ENCODE results near the gene RNF113A. TPM values are rescaled to one million over a fixed set of nuclear protein-coding genes. Genes with fewer than 3 reads are reported as not detected.
"Not testable (repeated sequence)": the region's sequence is repeated elsewhere in the genome, so short reads cannot be mapped to it uniquely, and the experiment has no call there.

RNF113A gene
- total RNA-seq, 1 donor from 2014 or later, result 11.3 TPM

DNA sequence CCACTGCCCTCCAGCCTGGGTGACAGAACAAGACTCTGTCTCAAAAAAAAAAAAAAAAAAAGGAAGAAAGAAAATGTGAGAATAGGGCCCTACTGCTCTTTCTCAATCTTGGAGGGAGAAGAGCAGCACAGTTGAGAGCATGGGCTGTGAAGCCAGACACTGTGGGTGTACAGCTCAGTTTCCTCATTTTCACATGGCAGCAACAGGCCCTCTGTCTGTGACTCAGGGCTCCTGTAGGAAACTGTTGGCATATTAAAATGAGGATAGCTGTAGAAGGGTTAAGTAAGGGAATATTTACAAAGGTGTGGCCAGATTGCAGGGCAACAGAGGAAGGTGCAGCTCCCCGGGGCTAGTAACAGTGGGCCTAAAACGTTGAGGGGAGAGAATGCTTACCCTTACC lies 27.6 kb upstream of the RNF113A start:
- Mint-ChIP-seq H3K27me3 (no peaks in the 10 kb centered on the region), H3K27ac (no peak overlapping the region), H3K4me3 (ENCODE audit: low read depth) (no peak overlapping the region), H3K36me3 (ENCODE audit: insufficient read depth) (no peaks in the 10 kb centered on the region), H3K4me1 (ENCODE audit: low read depth) (peaks cover 2% of the 10 kb centered on the region), H3K9me3 (ENCODE audit: low read depth) (peaks cover 9% of the 10 kb centered on the region)
- no peak for DNase-seq (ENCODE audit: low spot score, unreplicated experiment)
- TF ChIP-seq, protein P1, sequence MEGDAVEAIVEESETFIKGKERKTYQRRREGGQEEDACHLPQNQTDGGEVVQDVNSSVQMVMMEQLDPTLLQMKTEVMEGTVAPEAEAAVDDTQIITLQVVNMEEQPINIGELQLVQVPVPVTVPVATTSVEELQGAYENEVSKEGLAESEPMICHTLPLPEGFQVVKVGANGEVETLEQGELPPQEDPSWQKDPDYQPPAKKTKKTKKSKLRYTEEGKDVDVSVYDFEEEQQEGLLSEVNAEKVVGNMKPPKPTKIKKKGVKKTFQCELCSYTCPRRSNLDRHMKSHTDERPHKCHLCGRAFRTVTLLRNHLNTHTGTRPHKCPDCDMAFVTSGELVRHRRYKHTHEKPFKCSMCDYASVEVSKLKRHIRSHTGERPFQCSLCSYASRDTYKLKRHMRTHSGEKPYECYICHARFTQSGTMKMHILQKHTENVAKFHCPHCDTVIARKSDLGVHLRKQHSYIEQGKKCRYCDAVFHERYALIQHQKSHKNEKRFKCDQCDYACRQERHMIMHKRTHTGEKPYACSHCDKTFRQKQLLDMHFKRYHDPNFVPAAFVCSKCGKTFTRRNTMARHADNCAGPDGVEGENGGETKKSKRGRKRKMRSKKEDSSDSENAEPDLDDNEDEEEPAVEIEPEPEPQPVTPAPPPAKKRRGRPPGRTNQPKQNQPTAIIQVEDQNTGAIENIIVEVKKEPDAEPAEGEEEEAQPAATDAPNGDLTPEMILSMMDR (IDR thresholded peaks at IDR 0.05; ENCODE audit: unreplicated experiment), result no peak

DNA sequence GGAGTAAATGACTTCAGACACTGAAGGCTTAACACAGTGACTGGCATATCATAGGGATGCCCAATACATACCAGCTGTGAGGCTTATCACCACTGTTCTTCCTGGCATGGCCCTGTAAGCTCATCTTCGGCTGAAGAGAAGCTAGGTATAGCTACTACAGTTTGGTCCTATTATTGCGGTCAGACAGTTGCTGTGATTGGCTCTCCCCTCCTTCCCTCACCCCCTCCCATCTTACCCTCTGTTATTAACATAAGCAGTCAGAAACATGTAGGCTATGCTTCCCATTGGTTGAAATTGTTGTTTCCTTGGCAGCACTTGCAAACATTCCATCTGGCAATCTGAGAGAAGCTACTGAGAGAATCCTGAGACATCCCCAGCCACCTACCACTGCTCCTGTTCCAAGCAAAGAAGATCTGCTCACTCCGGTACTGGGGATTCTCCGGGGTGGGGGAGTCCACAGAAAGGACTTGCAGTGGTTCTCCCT lies 24.4 kb upstream of the RNF113A start, which contains the start of gene AKAP14:
Gene AKAP14 (plus strand): TSS at position 51 of the 484 bp plus-strand sequence. CDS start 7,331 bp downstream, outside the sequence.
- Mint-ChIP-seq H3K9me3 (ENCODE audit: low read depth) (peaks cover 5% of the 10 kb centered on the region), H3K4me3 (ENCODE audit: low read depth) (no peak within 1 kb of the TSS), H3K4me1 (ENCODE audit: low read depth) (peaks cover 3% of the 10 kb centered on the region), H3K27ac (no peak within 1 kb of the TSS), H3K36me3 (ENCODE audit: insufficient read depth) (no peaks in the 10 kb centered on the region), H3K27me3 (no peaks in the 10 kb centered on the region)
- TF ChIP-seq, protein P1 (IDR thresholded peaks at IDR 0.05; ENCODE audit: unreplicated experiment), result no peak
- DNase-seq (ENCODE audit: low spot score, unreplicated experiment), result no peak

DNA sequence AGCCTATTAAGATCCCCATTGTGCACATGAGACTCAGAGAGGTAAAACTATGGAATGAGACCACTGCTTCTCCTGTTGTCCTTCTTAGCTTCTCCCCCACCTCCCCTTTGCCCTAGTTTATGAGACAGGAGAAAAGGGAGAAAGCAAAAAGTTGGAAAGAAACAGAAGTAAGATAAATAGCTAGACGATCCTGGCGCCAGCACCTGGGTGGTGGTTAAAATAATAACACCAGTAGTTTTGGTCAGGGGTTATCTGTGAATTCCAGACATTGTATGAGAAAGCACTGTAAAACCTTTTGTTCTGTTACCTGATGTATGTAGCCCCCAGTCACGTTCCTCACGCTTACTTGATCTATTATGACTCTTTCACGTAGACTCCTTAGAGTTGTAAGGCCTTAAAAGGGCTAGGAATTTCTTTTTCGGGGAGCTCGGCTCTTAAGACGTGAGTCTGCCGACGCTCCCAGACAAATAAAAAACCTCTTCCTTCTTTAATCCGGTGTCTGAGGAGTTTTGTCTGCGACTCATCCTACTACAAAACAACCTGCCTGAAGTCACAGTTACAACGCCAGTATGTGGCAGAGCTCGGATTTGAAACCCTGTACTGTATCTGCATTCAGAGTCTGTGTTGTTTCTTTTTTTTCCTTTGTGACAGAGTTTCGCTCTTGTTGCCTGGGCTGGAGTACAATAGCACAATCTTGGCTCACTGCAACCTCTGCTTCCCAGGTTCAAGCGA lies 20.6 kb upstream of the RNF113A start:
- H3K27me3 Mint-ChIP-seq; H3K4me1 Mint-ChIP-seq (ENCODE audit: low read depth); H3K36me3 Mint-ChIP-seq (ENCODE audit: insufficient read depth); DNase-seq (ENCODE audit: low spot score, unreplicated experiment); H3K4me3 Mint-ChIP-seq (ENCODE audit: low read depth); H3K9me3 Mint-ChIP-seq (ENCODE audit: low read depth): not testable (repeated sequence)
- H3K27ac Mint-ChIP-seq, result peak overlapping the region; percentile 56

DNA sequence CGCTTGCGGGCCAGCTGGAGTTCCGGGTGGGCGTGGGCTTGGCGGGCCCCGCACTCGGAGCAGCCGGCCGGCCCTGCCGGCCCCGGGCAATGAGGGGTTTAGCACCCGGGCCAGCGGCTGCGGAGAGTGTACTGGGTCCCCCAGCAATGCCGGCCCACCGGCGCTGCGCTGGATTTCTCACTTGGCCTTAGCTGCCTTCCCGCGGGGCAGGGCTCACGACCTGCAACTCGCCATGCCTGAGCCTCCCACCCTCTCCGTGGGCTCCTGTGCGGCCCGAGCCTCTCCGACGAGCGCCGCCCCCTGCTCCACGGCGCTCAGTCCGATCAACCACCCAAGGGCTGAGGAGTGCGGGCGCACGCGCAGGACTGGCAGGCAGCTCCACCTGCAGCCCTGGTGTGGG lies 19.1 kb upstream of the RNF113A start:
- not testable (repeated sequence) for H3K4me1 Mint-ChIP-seq (ENCODE audit: low read depth); H3K27me3 Mint-ChIP-seq; H3K36me3 Mint-ChIP-seq (ENCODE audit: insufficient read depth); H3K27ac Mint-ChIP-seq; H3K4me3 Mint-ChIP-seq (ENCODE audit: low read depth); H3K9me3 Mint-ChIP-seq (ENCODE audit: low read depth); DNase-seq (ENCODE audit: low spot score, unreplicated experiment)

DNA sequence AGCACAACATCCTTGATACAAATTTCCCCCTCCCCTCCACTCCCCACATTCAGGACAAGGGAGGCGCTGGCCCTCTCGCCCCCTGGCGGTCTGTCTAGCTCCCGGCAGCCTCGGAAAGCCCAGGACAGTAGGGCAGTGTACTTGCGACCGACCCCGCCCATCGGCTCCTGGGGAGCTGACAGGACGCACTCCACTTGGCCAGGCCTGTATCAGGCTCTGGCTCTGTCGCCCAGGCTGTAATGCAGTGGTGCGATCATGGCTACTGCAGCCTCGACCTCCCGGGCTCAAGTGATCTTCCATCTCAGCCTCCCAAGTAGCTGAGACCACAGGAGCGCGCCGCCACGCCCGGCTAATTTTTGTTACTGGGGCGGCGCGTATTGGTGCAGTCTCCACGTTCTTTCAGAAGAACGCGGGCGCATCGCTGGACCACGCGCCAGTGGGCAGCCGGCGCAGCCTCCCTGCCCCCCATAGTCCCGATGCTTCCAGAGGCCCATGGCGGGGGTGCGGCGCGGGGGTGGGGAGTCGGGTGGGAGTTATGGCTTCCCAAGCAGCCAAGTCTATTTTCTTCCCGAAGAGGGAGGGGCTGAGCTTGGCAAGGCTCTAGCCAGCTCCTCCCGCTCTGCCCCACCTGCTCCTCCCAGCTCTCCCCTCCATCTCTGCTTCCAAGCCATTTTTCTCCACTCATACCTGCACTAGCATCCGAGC lies 16.3 kb upstream of the RNF113A start:
- TF ChIP-seq, protein P1 (IDR thresholded peaks at IDR 0.05; ENCODE audit: unreplicated experiment), result peak; percentile 65
- Mint-ChIP-seq H3K4me3 (ENCODE audit: low read depth) (peak overlapping the region; percentile 63), H3K9me3 (ENCODE audit: low read depth) (peaks cover 8% of the 10 kb centered on the region), H3K27ac (no peak overlapping the region), H3K4me1 (ENCODE audit: low read depth) (no peaks in the 10 kb centered on the region), H3K27me3 (no peaks in the 10 kb centered on the region), H3K36me3 (ENCODE audit: insufficient read depth) (no peaks in the 10 kb centered on the region)
- DNase-seq (ENCODE audit: low spot score, unreplicated experiment), result peak; percentile 52

DNA sequence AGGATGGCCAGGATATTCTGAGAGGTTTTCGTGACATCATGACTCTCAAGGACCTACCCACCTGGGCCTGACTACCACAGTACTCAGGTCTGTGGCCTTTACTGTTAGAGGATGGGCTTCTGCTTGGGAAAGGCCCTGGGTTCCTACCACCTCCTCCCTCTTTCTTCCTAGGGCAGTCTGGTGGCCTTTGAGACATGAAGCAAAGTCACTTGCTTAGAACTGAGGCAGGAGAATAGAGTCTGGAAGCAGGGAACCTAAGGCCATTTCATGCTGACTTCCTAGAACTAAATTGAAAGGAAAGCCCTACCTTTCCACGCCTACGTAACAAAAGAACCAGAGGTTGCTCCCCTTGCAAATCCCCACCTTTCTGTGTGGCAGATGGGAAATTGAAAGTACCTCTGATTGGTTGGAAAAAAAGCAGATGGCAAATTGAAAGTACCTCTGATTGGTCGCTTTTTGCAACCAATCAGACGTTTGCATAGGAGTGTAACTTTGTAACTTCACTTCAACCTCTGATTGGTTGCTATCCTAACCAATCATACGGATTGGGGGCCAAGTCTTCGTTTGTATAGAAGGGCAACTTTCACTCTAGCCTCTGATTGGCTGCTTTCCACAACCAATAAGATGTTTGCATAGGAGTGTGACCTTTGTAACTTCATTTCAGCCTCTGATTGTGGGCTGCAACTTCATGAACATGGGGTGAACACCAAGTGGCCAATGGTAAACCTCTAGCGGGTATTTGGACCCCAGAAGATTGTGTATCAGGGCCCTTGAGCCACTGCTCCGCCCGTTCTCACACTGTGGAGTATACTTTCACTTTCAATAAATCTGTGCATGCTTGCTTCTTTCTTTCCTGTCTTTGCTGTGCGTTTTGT lies 14.3 kb upstream of the RNF113A start:
- TF ChIP-seq, protein P1 (IDR thresholded peaks at IDR 0.05; ENCODE audit: unreplicated experiment), result no peak
- no peaks in the 10 kb centered on the region for H3K4me1 Mint-ChIP-seq (ENCODE audit: low read depth)
- H3K9me3 Mint-ChIP-seq (ENCODE audit: low read depth), result peaks cover 5% of the 10 kb centered on the region
- no peak for DNase-seq (ENCODE audit: low spot score, unreplicated experiment)
- H3K27ac Mint-ChIP-seq, result no peak overlapping the region
- no peaks in the 10 kb centered on the region for H3K27me3 Mint-ChIP-seq
- H3K36me3 Mint-ChIP-seq (ENCODE audit: insufficient read depth), result no peaks in the 10 kb centered on the region
- H3K4me3 Mint-ChIP-seq (ENCODE audit: low read depth), result no peak overlapping the region
